Glutamatergic neuron (in vitro differentiated cells): ENCODE measurements around the gene TLE7. TPM values are rescaled to one million over a fixed set of nuclear protein-coding genes. Genes with fewer than 3 reads are reported as not detected.

Experiments used
- DNase-seq: peaks from one replicate; pipeline ENCODE4 v3.0.0; 2022
- H3K27ac Mint-ChIP-seq: one replicate; pipeline ENCODE4 v1.8.0; 2020; ENCODE audit warnings: mild to moderate bottlenecking, mixed read lengths, inconsistent platforms; ENCODE audit not compliant: unreplicated experiment
- H3K27me3 Mint-ChIP-seq: one replicate; pipeline ENCODE4 v1.8.0; 2020; ENCODE audit warnings: mild to moderate bottlenecking, moderate library complexity, mixed read lengths, inconsistent platforms; ENCODE audit not compliant: unreplicated experiment
- H3K36me3 Mint-ChIP-seq: one replicate; pipeline ENCODE4 v1.8.0; 2020; ENCODE audit warnings: mild to moderate bottlenecking, mixed read lengths, inconsistent platforms; ENCODE audit not compliant: unreplicated experiment
- H3K4me1 Mint-ChIP-seq: one replicate; pipeline ENCODE4 v1.8.0; 2020; ENCODE audit warnings: mild to moderate bottlenecking, low read depth, mixed read lengths, inconsistent platforms; ENCODE audit not compliant: unreplicated experiment
- H3K4me3 Mint-ChIP-seq: one replicate; pipeline ENCODE4 v1.8.0; 2020; ENCODE audit warnings: mild to moderate bottlenecking, mixed read lengths, inconsistent platforms; ENCODE audit not compliant: unreplicated experiment
- H3K9me3 Mint-ChIP-seq: one replicate; pipeline ENCODE4 v1.8.0; 2020; ENCODE audit warnings: mild to moderate bottlenecking, moderate library complexity, mixed read lengths, inconsistent platforms; ENCODE audit not compliant: unreplicated experiment
- total RNA-seq: library from RNA; stranded (reverse); fragmentation: NEBNext Ultra II Directional; extraction: Animal tissue kit (Norgen Biotek cat#: 25700); gene quantifications from one replicate; pipeline ENCODE4 v1.2.1, GENCODE V29; 2021; ENCODE audit not compliant: unreplicated experiment
- TF ChIP-seq, protein P1 (sequence below): fragments of 200-600 bp; sonication (generic); IDR thresholded peaks from one replicate; pipeline ENCODE4 v1.5.0; 2021; ENCODE audit not compliant: partially characterized antibody, unreplicated experiment

Gene TLE7
- total RNA-seq, 1 donor from 2014 or later, result not detected

DNA sequence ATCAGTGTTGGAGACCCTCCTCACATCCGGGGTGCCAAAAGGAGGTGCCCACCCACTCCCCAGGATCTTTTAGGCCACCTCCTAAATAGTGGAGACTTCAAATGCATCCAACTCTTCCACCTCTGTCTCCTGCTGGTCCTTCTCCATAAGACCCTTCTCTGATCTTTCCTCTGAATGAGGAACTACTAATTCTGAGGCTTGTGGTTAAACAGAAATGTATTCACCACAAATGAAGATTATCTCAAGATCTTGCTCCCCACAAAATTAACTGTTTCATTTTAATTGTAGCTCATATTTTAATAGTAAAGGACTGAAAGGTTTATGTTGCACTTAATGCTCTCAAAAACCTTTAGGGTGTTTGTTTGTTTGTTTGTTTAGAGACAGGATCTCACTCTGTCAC, 34.1 kb downstream of the TLE7 start:
- Mint-ChIP-seq H3K27me3 (peaks cover 2% of the 10 kb centered on the region), H3K36me3 (peaks cover 12% of the 10 kb centered on the region), H3K4me3 (no peak overlapping the region), H3K4me1 (no peaks in the 10 kb centered on the region), H3K9me3 (peaks cover 9% of the 10 kb centered on the region), H3K27ac (no peak overlapping the region)
- TF ChIP-seq, protein P1, sequence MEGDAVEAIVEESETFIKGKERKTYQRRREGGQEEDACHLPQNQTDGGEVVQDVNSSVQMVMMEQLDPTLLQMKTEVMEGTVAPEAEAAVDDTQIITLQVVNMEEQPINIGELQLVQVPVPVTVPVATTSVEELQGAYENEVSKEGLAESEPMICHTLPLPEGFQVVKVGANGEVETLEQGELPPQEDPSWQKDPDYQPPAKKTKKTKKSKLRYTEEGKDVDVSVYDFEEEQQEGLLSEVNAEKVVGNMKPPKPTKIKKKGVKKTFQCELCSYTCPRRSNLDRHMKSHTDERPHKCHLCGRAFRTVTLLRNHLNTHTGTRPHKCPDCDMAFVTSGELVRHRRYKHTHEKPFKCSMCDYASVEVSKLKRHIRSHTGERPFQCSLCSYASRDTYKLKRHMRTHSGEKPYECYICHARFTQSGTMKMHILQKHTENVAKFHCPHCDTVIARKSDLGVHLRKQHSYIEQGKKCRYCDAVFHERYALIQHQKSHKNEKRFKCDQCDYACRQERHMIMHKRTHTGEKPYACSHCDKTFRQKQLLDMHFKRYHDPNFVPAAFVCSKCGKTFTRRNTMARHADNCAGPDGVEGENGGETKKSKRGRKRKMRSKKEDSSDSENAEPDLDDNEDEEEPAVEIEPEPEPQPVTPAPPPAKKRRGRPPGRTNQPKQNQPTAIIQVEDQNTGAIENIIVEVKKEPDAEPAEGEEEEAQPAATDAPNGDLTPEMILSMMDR, result no peak
- DNase-seq, result no peak

DNA sequence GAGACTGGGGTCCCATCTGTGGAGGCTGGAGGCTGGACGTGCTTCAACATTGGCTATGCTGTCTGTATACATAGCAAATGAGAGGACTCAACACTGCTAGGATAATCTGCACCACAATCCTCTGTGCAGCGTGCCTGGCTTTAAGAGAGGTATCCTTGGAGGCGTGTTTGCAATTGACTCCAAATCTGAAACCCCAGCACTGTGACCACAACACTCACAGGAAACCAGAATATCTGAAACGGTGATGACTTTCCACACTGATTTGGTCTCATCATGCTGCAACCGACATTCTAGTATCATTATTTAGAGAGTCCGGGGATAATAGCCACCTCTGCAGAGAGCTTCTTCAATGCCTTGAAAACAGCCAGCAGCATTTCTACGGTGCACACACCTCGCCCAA, 35.1 kb downstream of the TLE7 start:
- TF ChIP-seq, protein P1, result no peak
- no peaks in the 10 kb centered on the region for H3K4me1 Mint-ChIP-seq
- peaks cover 12% of the 10 kb centered on the region for H3K36me3 Mint-ChIP-seq
- peaks cover 11% of the 10 kb centered on the region for H3K9me3 Mint-ChIP-seq
- peak; percentile 2 for DNase-seq
- no peak overlapping the region for H3K4me3 Mint-ChIP-seq
- H3K27ac Mint-ChIP-seq, result no peak overlapping the region
- peaks cover 2% of the 10 kb centered on the region for H3K27me3 Mint-ChIP-seq

DNA sequence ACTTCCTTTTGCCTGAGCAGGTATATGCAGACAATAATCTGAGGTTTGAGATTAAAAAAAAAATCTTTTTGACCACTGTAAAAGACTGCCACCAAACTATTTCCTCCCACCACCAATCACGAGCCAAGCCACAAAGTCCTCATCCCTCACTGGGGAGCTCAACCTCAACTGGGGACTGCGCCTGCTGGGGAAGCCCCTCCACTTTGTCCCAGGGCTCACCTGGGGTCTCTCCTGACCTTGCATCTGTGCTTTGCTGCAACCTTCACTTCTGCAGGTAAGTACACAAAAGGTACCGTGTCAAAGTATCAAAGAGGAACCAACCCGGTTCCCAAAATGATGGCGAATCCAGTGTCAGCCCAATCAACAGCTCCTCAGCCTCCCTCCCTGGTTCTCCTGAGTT, 35.5 kb downstream of the TLE7 start:
- DNase-seq, result no peak
- no peak overlapping the region for H3K27ac Mint-ChIP-seq
- no peaks in the 10 kb centered on the region for H3K4me1 Mint-ChIP-seq
- H3K27me3 Mint-ChIP-seq, result peaks cover 2% of the 10 kb centered on the region
- TF ChIP-seq, protein P1, result no peak
- peaks cover 11% of the 10 kb centered on the region for H3K9me3 Mint-ChIP-seq
- no peak overlapping the region for H3K4me3 Mint-ChIP-seq
- peaks cover 12% of the 10 kb centered on the region for H3K36me3 Mint-ChIP-seq

DNA sequence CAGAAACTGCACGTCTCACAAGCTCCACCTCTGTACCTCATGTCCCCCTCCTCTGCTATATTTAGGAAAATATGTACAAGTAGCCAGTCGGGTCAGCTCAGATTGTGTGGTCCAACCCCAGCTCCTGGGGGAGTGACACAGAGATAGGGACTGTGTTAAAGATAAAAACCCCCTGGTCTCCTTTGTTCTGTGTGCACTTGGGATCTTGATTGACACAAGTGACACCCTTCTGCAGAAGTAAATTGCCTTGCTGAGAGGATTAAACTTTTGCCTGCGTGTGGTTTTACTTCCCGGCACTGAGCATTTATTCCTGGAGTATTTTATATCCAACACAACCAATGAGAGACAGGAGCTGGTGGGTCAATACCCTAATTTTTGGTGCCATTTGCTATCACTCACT, 37.5 kb downstream of the TLE7 start:
- H3K27ac Mint-ChIP-seq, result no peak overlapping the region
- H3K4me1 Mint-ChIP-seq, result no peaks in the 10 kb centered on the region
- no peak for DNase-seq
- peaks cover 11% of the 10 kb centered on the region for H3K9me3 Mint-ChIP-seq
- TF ChIP-seq, protein P1, result no peak
- H3K4me3 Mint-ChIP-seq, result no peak overlapping the region
- peaks cover 12% of the 10 kb centered on the region for H3K36me3 Mint-ChIP-seq
- H3K27me3 Mint-ChIP-seq, result peaks cover 2% of the 10 kb centered on the region

DNA sequence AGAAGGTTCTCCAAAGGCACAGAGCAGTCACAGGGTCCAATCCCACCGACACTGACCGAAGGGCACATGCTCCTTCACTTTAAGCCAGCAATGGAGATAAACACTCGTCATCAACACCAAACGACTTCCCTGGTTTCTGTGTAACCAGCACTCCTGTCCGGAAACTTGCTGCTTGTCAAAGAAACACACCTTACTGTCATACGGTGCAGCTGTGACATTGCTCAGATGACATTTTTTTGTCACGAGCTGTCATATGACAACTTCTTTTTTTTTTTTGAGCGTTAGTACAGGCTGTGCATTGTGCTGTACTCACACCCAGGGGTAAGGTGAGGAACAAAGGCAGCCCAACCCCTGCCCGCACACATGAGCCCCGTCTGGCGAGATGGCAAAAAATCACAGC, 39.2 kb downstream of the TLE7 start:
- Mint-ChIP-seq H3K36me3 (peaks cover 12% of the 10 kb centered on the region), H3K27ac (no peak overlapping the region), H3K4me3 (no peak overlapping the region), H3K9me3 (peaks cover 11% of the 10 kb centered on the region), H3K27me3 (peaks cover 3% of the 10 kb centered on the region), H3K4me1 (no peaks in the 10 kb centered on the region)
- TF ChIP-seq, protein P1, result no peak
- no peak for DNase-seq
